Measurements from ENCODE around the gene VSX1. TPM values are rescaled to one million over a fixed set of nuclear protein-coding genes. Genes with fewer than 3 reads are reported as not detected.

Gene VSX1
- not detected in 2 replicates for total RNA-seq

DNA sequence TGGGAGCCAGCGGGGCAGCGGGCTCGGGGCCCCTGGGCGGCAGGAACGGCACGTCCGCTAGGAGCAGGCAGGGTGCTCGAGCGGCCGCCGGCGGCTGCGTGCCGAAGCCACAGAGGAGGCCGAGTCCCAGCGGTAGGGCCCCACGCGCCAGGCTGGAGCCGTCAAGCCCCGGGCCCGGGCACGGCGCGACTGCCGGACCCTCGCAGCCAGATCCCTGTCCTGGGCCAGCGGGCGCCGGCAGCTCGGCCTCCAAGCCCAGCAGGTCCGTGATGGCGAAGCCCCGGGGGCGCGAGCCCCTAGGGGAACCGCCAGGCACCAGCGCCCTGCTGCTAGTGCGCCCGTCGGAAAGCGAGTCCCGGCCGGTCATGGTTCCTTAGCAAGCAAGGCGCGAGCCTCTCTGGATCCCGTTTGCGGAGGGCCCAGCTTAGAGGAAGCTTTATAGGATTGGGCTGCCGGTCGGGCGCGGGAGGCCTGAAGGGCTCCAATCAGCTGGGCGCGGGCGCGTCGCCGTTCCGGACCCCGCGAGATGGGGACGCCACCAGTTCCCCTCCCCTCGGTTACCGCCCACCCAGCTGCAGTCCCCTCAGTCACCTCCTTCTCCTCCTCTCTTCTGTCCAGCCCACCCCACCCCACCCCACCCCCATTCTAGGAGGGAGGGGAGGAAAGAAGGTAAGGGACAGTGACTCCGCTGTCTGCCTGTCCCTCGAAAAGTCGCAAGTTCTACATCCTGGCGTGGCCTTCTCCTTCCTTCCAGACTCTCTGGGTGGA lies at the start of gene VSX1:
Gene VSX1 (minus strand): TSS at position 412 of the 768 bp plus-strand sequence. CDS start 45 bp downstream, at position 367.

DNA sequence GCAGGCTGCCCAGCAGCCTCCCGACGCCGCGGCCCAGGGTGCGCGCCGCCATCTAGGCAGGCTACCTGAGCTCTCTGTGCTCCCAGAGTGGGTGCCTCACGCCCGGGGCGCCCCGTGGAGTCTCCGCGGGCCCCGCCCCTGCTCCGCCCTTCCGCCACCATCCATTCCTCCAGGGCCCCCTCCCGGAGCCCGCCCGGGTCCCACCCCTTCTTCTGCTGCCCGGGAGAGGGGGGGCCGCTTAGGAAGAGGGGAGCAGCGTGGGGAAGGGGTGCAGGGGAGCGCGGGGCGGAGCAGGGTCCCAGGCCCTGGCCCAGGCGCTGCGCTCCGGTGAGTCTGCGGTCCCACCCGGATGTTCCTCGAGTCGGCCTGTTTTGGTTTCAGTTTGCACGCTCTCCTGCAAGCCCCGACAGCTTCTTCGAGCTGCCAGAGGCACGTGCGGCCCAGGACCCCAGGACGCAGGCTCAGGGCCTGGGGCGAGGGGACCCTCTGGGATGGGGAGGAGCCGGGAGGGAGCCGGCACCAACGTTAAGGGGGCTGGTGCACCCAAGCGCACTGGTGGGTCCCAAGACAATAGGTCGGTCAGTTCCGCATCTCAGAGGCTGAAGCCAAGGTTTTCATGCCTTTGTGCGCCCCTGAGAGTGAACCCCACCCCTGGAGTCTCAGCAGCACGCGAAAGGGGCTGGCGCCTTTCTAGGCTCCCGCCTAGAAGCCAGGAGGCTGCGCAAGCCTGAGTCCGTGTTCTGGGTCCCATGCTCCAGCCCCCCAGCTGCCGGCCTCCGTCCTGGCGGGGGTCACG lies 23.7 kb downstream of the VSX1 start, which contains the start of gene ACSS1:
Gene ACSS1 (minus strand): TSS at position 89 of the 796 bp plus-strand sequence. CDS start 37 bp downstream, at position 52.

Other genes with a start within 250 kb of the VSX1 start
- gene CST7, start 132.9 kb downstream of the VSX1 start, total RNA-seq: not detected in 2 replicates
- 55.0 and 62.4 TPM in 2 replicates for gene APMAP, start 89.4 kb downstream of the VSX1 start, total RNA-seq
- 4.7 and 7.5 TPM in 2 replicates for gene ACSS1, start 24.0 kb downstream of the VSX1 start, total RNA-seq
- gene ENTPD6, start 113.6 kb upstream of the VSX1 start, total RNA-seq: 16.9 and 23.6 TPM in 2 replicates
- gene PYGB, start 165.9 kb upstream of the VSX1 start, total RNA-seq: 72.2 and 89.8 TPM in 2 replicates

All from placental epithelial cell (primary cell).